ENCODE results near the gene DHRS7C. TPM values are rescaled to one million over a fixed set of nuclear protein-coding genes. Genes with fewer than 3 reads are reported as not detected.

DHRS7C gene, protein sequence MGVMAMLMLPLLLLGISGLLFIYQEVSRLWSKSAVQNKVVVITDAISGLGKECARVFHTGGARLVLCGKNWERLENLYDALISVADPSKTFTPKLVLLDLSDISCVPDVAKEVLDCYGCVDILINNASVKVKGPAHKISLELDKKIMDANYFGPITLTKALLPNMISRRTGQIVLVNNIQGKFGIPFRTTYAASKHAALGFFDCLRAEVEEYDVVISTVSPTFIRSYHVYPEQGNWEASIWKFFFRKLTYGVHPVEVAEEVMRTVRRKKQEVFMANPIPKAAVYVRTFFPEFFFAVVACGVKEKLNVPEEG
- polyA plus RNA-seq, result not detected in 3 replicates
- not detected for polyA plus RNA-seq (2011; ENCODE audit: low read depth)
- not detected in 2 replicates for polyA plus RNA-seq (2011; cell fraction: cytosol; rRNA removed)
- not detected in 2 replicates for polyA plus RNA-seq (2011; cell fraction: nucleus; rRNA removed)
- polyA plus RNA-seq (2012; ENCODE audit: low replicate concordance), result not detected in 2 replicates
- polyA minus RNA-seq, result not detected in 3 replicates
- not detected for polyA minus RNA-seq (2011; cell fraction: cytosol; rRNA and poly(A)+ RNA removed)
- not detected in 2 replicates for polyA minus RNA-seq (2011; cell fraction: nucleus; rRNA and poly(A)+ RNA removed)

DNA sequence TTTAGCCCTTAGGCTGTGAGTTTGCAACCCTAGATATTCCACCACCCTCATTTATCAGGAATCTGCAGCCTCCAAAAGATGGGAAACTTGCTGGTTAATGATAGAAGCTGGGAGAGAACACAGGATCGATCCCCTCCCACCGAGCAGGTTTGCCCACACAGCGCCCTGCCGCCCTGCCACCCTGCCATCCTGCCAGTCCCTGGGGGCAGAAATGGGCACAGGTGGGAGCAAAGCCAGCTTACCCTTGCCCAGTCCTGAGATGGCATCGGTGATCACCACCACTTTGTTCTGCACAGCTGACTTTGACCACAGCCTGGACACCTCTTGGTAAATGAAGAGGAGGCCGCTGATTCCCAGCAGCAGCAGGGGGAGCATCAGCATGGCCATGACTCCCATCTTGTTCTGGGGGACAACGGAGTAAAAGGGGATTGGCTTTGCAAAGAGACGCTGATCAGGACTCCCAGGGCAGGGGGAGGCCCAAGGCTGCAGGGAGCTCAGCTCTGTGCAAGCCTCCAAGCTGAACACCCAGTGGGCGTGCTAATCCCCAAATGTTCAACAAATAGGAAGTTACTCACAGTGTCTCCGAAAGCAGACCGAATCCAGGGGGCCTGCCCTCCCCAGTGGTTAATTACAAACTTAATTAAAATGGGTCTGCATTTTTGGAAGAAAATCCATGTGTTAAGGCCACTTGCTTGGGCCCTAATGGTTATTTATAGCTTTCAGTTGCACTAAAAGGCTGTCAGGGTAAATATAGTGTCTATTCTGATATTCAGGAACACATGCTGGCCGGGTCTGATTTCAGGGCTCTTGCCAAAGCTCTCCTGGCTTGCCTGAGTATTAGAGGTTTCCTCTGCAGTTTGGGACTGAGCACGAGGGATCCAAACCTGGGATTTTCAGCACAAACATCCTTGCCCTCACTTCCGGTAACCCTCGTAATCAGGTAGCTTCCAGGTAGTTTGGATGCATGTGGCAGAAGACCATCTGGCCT, at the start of gene DHRS7C:
TSS of gene DHRS7C (minus strand) at position 704 of the 988 bp plus-strand sequence. CDS start at position 396, 308 bp downstream.
- Histone ChIP-seq H3K27me3 (ENCODE audit: control insufficient read depth, extremely low read depth, insufficient read depth, low read length) (no peaks in the 10 kb centered on the region), H3K9me1 (ENCODE audit: control insufficient read depth, extremely low read depth, insufficient read depth, low read length) (no peaks in the 10 kb centered on the region), H3K27ac (ENCODE audit: control insufficient read depth, insufficient read depth, low read length) (no peak within 1 kb of the TSS), H3K79me2 (ENCODE audit: control insufficient read depth, insufficient read depth, low read length) (no peaks in the 10 kb centered on the region), H3K9ac (ENCODE audit: control insufficient read depth, extremely low read depth, insufficient read depth, low read length) (no peak within 1 kb of the TSS), H3K4me3 (ENCODE audit: control insufficient read depth in 2 of 3, extremely low read depth in 1 of 3, insufficient read depth in 2 of 3, low read depth in 1 of 3, low read length in 3 of 3) (no peak within 1 kb of the TSS), H3K4me2 (ENCODE audit: control insufficient read depth, extremely low read depth, insufficient read depth, low read depth, low read length) (no peak within 1 kb of the TSS), H2AFZ (ENCODE audit: control insufficient read depth, low read length) (no peak within 1 kb of the TSS), H3K4me1 (ENCODE audit: control insufficient read depth, extremely low read depth, insufficient read depth, low read length) (no peaks in the 10 kb centered on the region), H4K20me1 (ENCODE audit: control insufficient read depth, extremely low read depth, insufficient read depth, low read length) (no peaks in the 10 kb centered on the region), H3K9me3 (ENCODE audit: control insufficient read depth, low read depth, low read length) (no peaks in the 10 kb centered on the region), H3K36me3 (ENCODE audit: control insufficient read depth in 2 of 2, extremely low read depth in 1 of 2, insufficient read depth in 2 of 2, low read length in 2 of 2) (no peaks in the 10 kb centered on the region)
- DNase-seq (ENCODE audit: low read depth, low spot score) (no peak), FAIRE-seq (no peak)
- dilution Hi-C loops (cut with MboI; ENCODE audit: extremely low pct_ligation_motif_present, low sequenced_read_pairs), result no loop called here
- TF ChIP-seq EZH2 (IDR thresholded peaks at IDR 0.05; ENCODE audit: low read length), result no peak
- TF ChIP-seq, protein P1, sequence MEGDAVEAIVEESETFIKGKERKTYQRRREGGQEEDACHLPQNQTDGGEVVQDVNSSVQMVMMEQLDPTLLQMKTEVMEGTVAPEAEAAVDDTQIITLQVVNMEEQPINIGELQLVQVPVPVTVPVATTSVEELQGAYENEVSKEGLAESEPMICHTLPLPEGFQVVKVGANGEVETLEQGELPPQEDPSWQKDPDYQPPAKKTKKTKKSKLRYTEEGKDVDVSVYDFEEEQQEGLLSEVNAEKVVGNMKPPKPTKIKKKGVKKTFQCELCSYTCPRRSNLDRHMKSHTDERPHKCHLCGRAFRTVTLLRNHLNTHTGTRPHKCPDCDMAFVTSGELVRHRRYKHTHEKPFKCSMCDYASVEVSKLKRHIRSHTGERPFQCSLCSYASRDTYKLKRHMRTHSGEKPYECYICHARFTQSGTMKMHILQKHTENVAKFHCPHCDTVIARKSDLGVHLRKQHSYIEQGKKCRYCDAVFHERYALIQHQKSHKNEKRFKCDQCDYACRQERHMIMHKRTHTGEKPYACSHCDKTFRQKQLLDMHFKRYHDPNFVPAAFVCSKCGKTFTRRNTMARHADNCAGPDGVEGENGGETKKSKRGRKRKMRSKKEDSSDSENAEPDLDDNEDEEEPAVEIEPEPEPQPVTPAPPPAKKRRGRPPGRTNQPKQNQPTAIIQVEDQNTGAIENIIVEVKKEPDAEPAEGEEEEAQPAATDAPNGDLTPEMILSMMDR (optimal IDR thresholded peaks at IDR 0.05 in 1 of 3, IDR thresholded peaks at IDR 0.05 in 1 of 3, conservative IDR thresholded peaks at IDR 0.05 in 1 of 3; ENCODE audit: extremely low read depth in 1 of 3, insufficient read depth in 2 of 3, low read length in 3 of 3), result no peak

DNA sequence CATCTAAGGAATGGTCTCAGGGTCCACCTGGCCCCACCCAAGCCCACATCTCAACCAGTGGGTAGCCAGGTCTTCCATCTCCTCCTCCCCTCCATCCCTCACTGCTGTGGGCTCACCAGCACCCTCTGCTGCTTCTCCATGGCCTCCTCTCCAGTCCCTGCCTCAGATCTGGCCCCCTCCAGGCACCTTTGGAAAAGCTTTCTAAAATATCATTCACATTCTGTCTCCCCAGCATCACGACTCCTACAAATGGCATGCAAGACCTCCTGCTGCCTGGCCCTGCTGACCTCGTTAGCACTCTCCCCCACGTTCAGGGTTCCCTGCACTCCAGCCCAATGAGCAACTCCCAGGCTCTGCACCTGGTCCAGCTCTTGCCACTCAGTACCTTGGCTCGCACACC, 48.0 kb upstream of the DHRS7C start:
- Histone ChIP-seq H4K20me1 (ENCODE audit: control insufficient read depth, extremely low read depth, insufficient read depth, low read length) (no peaks in the 10 kb centered on the region), H3K27me3 (ENCODE audit: control insufficient read depth, extremely low read depth, insufficient read depth, low read length) (no peaks in the 10 kb centered on the region), H3K27ac (ENCODE audit: control insufficient read depth, insufficient read depth, low read length) (no peak overlapping the region), H3K9me3 (ENCODE audit: control insufficient read depth, low read depth, low read length) (no peaks in the 10 kb centered on the region), H3K9me1 (ENCODE audit: control insufficient read depth, extremely low read depth, insufficient read depth, low read length) (no peaks in the 10 kb centered on the region), H3K36me3 (ENCODE audit: control insufficient read depth in 2 of 2, extremely low read depth in 1 of 2, insufficient read depth in 2 of 2, low read length in 2 of 2) (no peaks in the 10 kb centered on the region), H3K9ac (ENCODE audit: control insufficient read depth, extremely low read depth, insufficient read depth, low read length) (no peak overlapping the region), H2AFZ (ENCODE audit: control insufficient read depth, low read length) (no peak overlapping the region), H3K79me2 (ENCODE audit: control insufficient read depth, insufficient read depth, low read length) (no peaks in the 10 kb centered on the region), H3K4me1 (ENCODE audit: control insufficient read depth, extremely low read depth, insufficient read depth, low read length) (no peaks in the 10 kb centered on the region), H3K4me3 (ENCODE audit: control insufficient read depth in 2 of 3, extremely low read depth in 1 of 3, insufficient read depth in 2 of 3, low read depth in 1 of 3, low read length in 3 of 3) (no peak overlapping the region), H3K4me2 (ENCODE audit: control insufficient read depth, extremely low read depth, insufficient read depth, low read depth, low read length) (no peak overlapping the region)
- TF ChIP-seq EZH2 (IDR thresholded peaks at IDR 0.05; ENCODE audit: low read length), result no peak
- TF ChIP-seq, protein P1 (optimal IDR thresholded peaks at IDR 0.05 in 1 of 3, IDR thresholded peaks at IDR 0.05 in 1 of 3, conservative IDR thresholded peaks at IDR 0.05 in 1 of 3; ENCODE audit: extremely low read depth in 1 of 3, insufficient read depth in 2 of 3, low read length in 3 of 3), result no peak
- FAIRE-seq (no peak), DNase-seq (ENCODE audit: low read depth, low spot score) (no peak)
- dilution Hi-C loops (cut with MboI; ENCODE audit: extremely low pct_ligation_motif_present, low sequenced_read_pairs), result no loop called here
